ENCODE measurements around the gene CHTOP.

CHTOP gene

GRCh38 chr1:153633161-153633753, 609 bp upstream of the CHTOP start:
- TF ChIP-seq ZNF114 (tag by site-specific recombination; IDR thresholded peaks at IDR 0.05) (no peak), ZNF121 (tag by site-specific recombination; IDR thresholded peaks at IDR 0.05) (peak; percentile 95), KLF1 (tag by site-specific recombination; IDR thresholded peaks at IDR 0.05) (peak; percentile 17; the same call in 1 of the 2 replicates), ZNF544 (tag by site-specific recombination; IDR thresholded peaks at IDR 0.05) (no peak)
- TF ChIP-seq, protein P1, sequence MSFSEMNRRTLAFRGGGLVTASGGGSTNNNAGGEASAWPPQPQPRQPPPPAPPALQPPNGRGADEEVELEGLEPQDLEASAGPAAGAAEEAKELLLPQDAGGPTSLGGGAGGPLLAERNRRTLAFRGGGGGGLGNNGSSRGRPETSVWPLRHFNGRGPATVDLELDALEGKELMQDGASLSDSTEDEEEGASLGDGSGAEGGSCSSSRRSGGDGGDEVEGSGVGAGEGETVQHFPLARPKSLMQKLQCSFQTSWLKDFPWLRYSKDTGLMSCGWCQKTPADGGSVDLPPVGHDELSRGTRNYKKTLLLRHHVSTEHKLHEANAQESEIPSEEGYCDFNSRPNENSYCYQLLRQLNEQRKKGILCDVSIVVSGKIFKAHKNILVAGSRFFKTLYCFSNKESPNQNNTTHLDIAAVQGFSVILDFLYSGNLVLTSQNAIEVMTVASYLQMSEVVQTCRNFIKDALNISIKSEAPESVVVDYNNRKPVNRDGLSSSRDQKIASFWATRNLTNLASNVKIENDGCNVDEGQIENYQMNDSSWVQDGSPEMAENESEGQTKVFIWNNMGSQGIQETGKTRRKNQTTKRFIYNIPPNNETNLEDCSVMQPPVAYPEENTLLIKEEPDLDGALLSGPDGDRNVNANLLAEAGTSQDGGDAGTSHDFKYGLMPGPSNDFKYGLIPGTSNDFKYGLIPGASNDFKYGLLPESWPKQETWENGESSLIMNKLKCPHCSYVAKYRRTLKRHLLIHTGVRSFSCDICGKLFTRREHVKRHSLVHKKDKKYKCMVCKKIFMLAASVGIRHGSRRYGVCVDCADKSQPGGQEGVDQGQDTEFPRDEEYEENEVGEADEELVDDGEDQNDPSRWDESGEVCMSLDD (tag by site-specific recombination; IDR thresholded peaks at IDR 0.05) = 0 out of 2 replicates have a peak, but pooled peaks have one; percentile 46
- TF ChIP-seq, protein P2, sequence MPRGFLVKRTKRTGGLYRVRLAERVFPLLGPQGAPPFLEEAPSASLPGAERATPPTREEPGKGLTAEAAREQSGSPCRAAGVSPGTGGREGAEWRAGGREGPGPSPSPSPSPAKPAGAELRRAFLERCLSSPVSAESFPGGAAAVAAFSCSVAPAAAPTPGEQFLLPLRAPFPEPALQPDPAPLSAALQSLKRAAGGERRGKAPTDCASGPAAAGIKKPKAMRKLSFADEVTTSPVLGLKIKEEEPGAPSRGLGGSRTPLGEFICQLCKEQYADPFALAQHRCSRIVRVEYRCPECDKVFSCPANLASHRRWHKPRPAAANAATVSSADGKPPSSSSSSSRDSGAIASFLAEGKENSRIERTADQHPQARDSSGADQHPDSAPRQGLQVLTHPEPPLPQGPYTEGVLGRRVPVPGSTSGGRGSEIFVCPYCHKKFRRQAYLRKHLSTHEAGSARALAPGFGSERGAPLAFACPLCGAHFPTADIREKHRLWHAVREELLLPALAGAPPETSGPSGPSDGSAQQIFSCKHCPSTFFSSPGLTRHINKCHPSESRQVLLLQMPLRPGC (tag by site-specific recombination; IDR thresholded peaks at IDR 0.05) = no peak
- ChIA-PET CTCF (interaction anchor here (0.6 to 2.1 kb wide), 8 partner anchors 8 to 354 kb away, joined by 3 to 9 read pairs (median 3); no protein-coding TSS in a partner anchor), POLR2A (interaction anchor here (0.5 to 2.5 kb wide), 35 partner anchors 10 to 368 kb away, joined by 3 to 34 read pairs (median 6); partner anchors contain the start of genes CREB3L4, ILF2, INTS3 and RPS27)
- H3K36me3 ChIP-seq (ENCODE audit: control insufficient read depth in 2 of 2, insufficient read depth in 1 of 2, low read length in 2 of 2) = peaks cover 19 to 32% of the 10 kb centered on the region in 2 experiments
- no peak overlapping the region for H3K27ac ChIP-seq (ENCODE audit: extremely low read depth, low read depth, low read length)
- no peak overlapping the region for H3K4me3 ChIP-seq (ENCODE audit: low read depth, low read length)
- H3K4me1 ChIP-seq (ENCODE audit: control insufficient read depth, insufficient read depth, low read length) = no peaks in the 10 kb centered on the region
- no peaks in the 10 kb centered on the region for H3K9me3 ChIP-seq (ENCODE audit: control insufficient read depth, insufficient read depth, low read depth, low read length)

DNA sequence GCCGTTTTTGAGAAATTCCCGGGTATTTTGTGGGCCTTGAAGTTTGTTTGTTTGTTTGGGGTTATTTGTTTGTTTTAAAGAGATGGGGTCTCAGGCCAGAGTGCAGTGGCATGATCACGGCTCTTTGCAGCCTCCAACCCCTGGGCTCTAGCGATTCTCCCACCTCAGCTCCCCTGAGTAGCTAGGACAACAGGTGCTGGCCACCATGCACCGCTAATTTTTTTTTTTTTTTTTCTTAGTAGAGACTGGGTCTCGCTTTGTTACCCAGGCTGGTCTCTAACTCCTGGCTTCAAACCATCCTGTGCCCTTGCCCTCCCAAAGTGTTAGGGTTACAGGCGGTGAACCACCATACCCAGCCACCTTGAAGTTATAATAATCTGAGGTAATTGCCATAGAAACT, 2.0 kb downstream of the CHTOP start:
- Histone ChIP-seq H3K9me3 (ENCODE audit: control insufficient read depth, insufficient read depth, low read depth, low read length) (no peaks in the 10 kb centered on the region), H3K27ac (ENCODE audit: extremely low read depth, low read depth, low read length) (no peak overlapping the region), H3K36me3 (ENCODE audit: control insufficient read depth in 2 of 2, insufficient read depth in 1 of 2, low read length in 2 of 2) (peaks cover 40 to 58% of the 10 kb centered on the region in 2 experiments), H3K4me1 (ENCODE audit: control insufficient read depth, insufficient read depth, low read length) (no peaks in the 10 kb centered on the region), H3K4me3 (ENCODE audit: low read depth, low read length) (no peak overlapping the region)
- ChIA-PET CTCF (interaction anchor here (0.9 kb wide), 1 partner anchor 351 kb away, joined by 5 read pairs; the partner anchor contains the start of gene RAB13), POLR2A (interaction anchor here (2.4 to 2.5 kb wide), 2 partner anchors 11 to 17 kb away, joined by 17 to 25 read pairs; no protein-coding TSS in a partner anchor)
- no peak for TF ChIP-seq ZNF664 (tag by site-specific recombination; IDR thresholded peaks at IDR 0.05)
- peak; percentile 83 for TF ChIP-seq SCRT1 (tag by site-specific recombination; IDR thresholded peaks at IDR 0.05; ENCODE audit: borderline replicate concordance)
- TF ChIP-seq SCRT2 (tag by site-specific recombination; IDR thresholded peaks at IDR 0.05) = peak; percentile 79
- TF ChIP-seq ZNF394 (tag by site-specific recombination; IDR thresholded peaks at IDR 0.05; ENCODE audit: borderline replicate concordance) = no peak

GRCh38 chr1:153636312-153636711, 2.4 kb downstream of the CHTOP start:
- CTCF ChIA-PET = interaction anchor here (2.0 kb wide), 1 partner anchor 9 kb away, joined by 9 read pairs; the partner anchor contains the start of gene S100A13
- TF ChIP-seq ZNF169 (tag by site-specific recombination; IDR thresholded peaks at IDR 0.05) (no peak), ZFP69B (tag by site-specific recombination; IDR thresholded peaks at IDR 0.05) (no peak), ZBTB26 (tag by site-specific recombination; optimal IDR thresholded peaks at IDR 0.05) (no peak), ZNF324 (tag by site-specific recombination; IDR thresholded peaks at IDR 0.05) (no peak), FEZF1 (tag by site-specific recombination; IDR thresholded peaks at IDR 0.05) (peak; percentile 32; the same call in 1 of the 2 replicates), ZNF670 (tag by site-specific recombination; IDR thresholded peaks at IDR 0.05; ENCODE audit: low read depth) (no peak), ZNF610 (tag by site-specific recombination; IDR thresholded peaks at IDR 0.05; ENCODE audit: borderline replicate concordance) (no peak), ATF2 (tag by site-specific recombination; IDR thresholded peaks at IDR 0.05; ENCODE audit: low read depth) (peak; percentile 65), ZNF266 (tag by site-specific recombination; IDR thresholded peaks at IDR 0.05; ENCODE audit: low read depth) (no peak)
- TF ChIP-seq, protein P3, sequence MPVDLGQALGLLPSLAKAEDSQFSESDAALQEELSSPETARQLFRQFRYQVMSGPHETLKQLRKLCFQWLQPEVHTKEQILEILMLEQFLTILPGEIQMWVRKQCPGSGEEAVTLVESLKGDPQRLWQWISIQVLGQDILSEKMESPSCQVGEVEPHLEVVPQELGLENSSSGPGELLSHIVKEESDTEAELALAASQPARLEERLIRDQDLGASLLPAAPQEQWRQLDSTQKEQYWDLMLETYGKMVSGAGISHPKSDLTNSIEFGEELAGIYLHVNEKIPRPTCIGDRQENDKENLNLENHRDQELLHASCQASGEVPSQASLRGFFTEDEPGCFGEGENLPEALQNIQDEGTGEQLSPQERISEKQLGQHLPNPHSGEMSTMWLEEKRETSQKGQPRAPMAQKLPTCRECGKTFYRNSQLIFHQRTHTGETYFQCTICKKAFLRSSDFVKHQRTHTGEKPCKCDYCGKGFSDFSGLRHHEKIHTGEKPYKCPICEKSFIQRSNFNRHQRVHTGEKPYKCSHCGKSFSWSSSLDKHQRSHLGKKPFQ (tag by site-specific recombination; IDR thresholded peaks at IDR 0.05) = no peak

More at GRCh38 chr1:153636312-153636711, 2.4 kb downstream of the CHTOP start:
- Histone ChIP-seq H3K27ac (ENCODE audit: extremely low read depth, low read depth, low read length) (no peak overlapping the region), H3K4me1 (ENCODE audit: control insufficient read depth, insufficient read depth, low read length) (no peaks in the 10 kb centered on the region), H3K9me3 (ENCODE audit: control insufficient read depth, insufficient read depth, low read depth, low read length) (no peaks in the 10 kb centered on the region), H3K4me3 (ENCODE audit: low read depth, low read length) (no peak overlapping the region), H3K36me3 (ENCODE audit: control insufficient read depth in 2 of 2, insufficient read depth in 1 of 2, low read length in 2 of 2) (peaks cover 44 to 62% of the 10 kb centered on the region in 2 experiments)
- POLR2A ChIA-PET = no interaction called here
